ENCODE results near the gene PER2.

DNA sequence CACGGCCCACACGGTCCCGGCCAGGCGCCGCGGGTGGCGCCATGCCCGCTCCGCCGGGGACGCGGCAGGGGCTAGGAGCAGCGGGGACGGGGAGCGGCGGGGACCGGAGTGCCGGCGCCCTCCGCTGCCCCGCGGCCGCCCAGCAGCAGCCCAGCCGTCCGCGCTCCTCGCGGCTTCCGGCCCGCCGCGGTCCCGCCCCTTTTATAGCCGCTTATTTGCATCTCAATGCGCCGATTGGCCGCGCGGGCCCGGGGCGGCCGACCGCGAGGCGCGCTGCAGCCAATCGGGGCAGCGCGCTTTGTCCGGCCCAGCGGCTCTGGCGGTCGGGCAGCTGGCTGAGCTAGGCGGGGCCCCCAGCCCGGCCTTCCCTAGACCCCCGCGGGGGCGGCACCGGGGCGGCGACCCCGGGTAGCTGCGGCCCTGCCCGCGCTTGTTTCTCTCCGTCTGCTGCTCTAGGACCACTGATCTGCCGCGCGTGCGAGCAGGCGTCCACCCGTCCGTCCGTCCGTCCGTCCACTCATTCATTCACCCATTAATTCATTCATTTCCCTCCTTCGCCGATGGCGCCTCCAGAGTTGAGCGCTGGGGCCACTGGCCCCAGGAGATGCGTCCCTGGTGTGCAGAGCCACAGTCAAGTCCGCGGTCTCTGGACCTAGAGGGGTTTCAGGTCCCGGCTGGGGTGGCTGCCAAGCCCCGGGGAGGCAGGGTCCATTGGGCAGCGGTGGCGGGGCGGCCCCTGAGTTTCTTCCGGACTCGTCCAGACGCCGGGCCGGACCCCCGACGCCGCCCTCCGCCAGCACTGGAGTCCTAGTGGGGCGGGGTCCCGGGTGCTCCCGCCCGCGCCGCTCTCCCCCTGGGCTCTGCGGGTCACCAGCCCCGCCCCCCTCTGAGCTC is 48.3 kb downstream of the PER2 start, which contains the start of gene HES6:
- TF ChIP-seq, protein P1, sequence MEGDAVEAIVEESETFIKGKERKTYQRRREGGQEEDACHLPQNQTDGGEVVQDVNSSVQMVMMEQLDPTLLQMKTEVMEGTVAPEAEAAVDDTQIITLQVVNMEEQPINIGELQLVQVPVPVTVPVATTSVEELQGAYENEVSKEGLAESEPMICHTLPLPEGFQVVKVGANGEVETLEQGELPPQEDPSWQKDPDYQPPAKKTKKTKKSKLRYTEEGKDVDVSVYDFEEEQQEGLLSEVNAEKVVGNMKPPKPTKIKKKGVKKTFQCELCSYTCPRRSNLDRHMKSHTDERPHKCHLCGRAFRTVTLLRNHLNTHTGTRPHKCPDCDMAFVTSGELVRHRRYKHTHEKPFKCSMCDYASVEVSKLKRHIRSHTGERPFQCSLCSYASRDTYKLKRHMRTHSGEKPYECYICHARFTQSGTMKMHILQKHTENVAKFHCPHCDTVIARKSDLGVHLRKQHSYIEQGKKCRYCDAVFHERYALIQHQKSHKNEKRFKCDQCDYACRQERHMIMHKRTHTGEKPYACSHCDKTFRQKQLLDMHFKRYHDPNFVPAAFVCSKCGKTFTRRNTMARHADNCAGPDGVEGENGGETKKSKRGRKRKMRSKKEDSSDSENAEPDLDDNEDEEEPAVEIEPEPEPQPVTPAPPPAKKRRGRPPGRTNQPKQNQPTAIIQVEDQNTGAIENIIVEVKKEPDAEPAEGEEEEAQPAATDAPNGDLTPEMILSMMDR (conservative IDR thresholded peaks at IDR 0.05; ENCODE audit: low read depth, low read length) = peak; percentile 14; the same call in 1 of the 2 replicates
- TF ChIP-seq POLR2A (IDR thresholded peaks at IDR 0.05; ENCODE audit: low read depth, low read length) (peak; percentile 95), RAD21 (IDR thresholded peaks at IDR 0.05; ENCODE audit: low read length) (no peak), RFX5 (IDR thresholded peaks at IDR 0.05; ENCODE audit: low read depth, low read length) (no peak), FOS (IDR thresholded peaks at IDR 0.05; ENCODE audit: low read depth, low read length) (no peak), RCOR1 (IDR thresholded peaks at IDR 0.05; ENCODE audit: insufficient replicate concordance, low read length) (no peak)

Data from IMR-90 (cell line).